ENCODE results near the gene STAG2.
"Not testable (repeated sequence)": the region's sequence is repeated elsewhere in the genome, so short reads cannot be mapped to it uniquely, and the experiment has no call there.

STAG2 gene

GRCh38 chrX:124086411-124086810, 124.9 kb downstream of the STAG2 start:
- no peaks in the 10 kb centered on the region for H3K27me3 ChIP-seq (ENCODE audit: control insufficient read depth in 5 of 5, insufficient read depth in 4 of 5, low read length in 5 of 5)
- peaks cover 0 to 9% (median 0%) of the 10 kb centered on the region in 5 donors for H3K4me1 ChIP-seq (ENCODE audit: control insufficient read depth in 5 of 5, insufficient read depth in 5 of 5, low read length in 5 of 5)
- no peaks in the 10 kb centered on the region for H3K9me3 ChIP-seq (ENCODE audit: control insufficient read depth in 5 of 5, low read length in 5 of 5)
- no peak overlapping the region for H3K4me3 ChIP-seq (ENCODE audit: low read depth in 1 of 5, low read length in 5 of 5)
- H3K9ac ChIP-seq (ENCODE audit: low read length in 5 of 5), result no peak overlapping the region
- H3K36me3 ChIP-seq (ENCODE audit: control insufficient read depth in 5 of 5, insufficient read depth in 5 of 5, low read length in 5 of 5), result peaks cover 19 to 48% (median 24%) of the 10 kb centered on the region in 5 donors
- H3K27ac ChIP-seq (ENCODE audit: low read depth, low read length), result no peak overlapping the region

GRCh38 chrX:124087000-124087746, 125.7 kb downstream of the STAG2 start:
- Histone ChIP-seq H3K36me3 (ENCODE audit: control insufficient read depth in 5 of 5, insufficient read depth in 5 of 5, low read length in 5 of 5) (peaks cover 19 to 48% (median 26%) of the 10 kb centered on the region in 5 donors), H3K9ac (ENCODE audit: low read length in 5 of 5) (no peak overlapping the region), H3K4me3 (ENCODE audit: low read depth in 1 of 5, low read length in 5 of 5) (no peak overlapping the region), H3K4me1 (ENCODE audit: control insufficient read depth in 5 of 5, insufficient read depth in 5 of 5, low read length in 5 of 5) (peaks cover 0 to 9% (median 0%) of the 10 kb centered on the region in 5 donors), H3K27me3 (ENCODE audit: control insufficient read depth in 5 of 5, insufficient read depth in 4 of 5, low read length in 5 of 5) (no peaks in the 10 kb centered on the region), H3K9me3 (ENCODE audit: control insufficient read depth in 5 of 5, low read length in 5 of 5) (no peaks in the 10 kb centered on the region), H3K27ac (ENCODE audit: low read depth, low read length) (no peak overlapping the region)

- H3K9ac ChIP-seq (ENCODE audit: low read length in 5 of 5), result no peak overlapping the region
- no peaks in the 10 kb centered on the region for H3K9me3 ChIP-seq (ENCODE audit: control insufficient read depth in 5 of 5, low read length in 5 of 5)
- no peaks in the 10 kb centered on the region for H3K4me1 ChIP-seq (ENCODE audit: control insufficient read depth in 5 of 5, insufficient read depth in 5 of 5, low read length in 5 of 5)
- H3K4me3 ChIP-seq (ENCODE audit: low read depth in 1 of 5, low read length in 5 of 5), result no peak overlapping the region
- H3K27me3 ChIP-seq (ENCODE audit: control insufficient read depth in 5 of 5, insufficient read depth in 4 of 5, low read length in 5 of 5), result no peaks in the 10 kb centered on the region
- no peak overlapping the region for H3K27ac ChIP-seq (ENCODE audit: low read depth, low read length)
- H3K36me3 ChIP-seq (ENCODE audit: control insufficient read depth in 5 of 5, insufficient read depth in 5 of 5, low read length in 5 of 5), result peaks cover 21 to 42% (median 27%) of the 10 kb centered on the region in 5 donors
Observed at GRCh38 chrX:124093222-124093621, 131.7 kb downstream of the STAG2 start.

- Histone ChIP-seq H3K9ac (ENCODE audit: low read length in 5 of 5) (no peak overlapping the region), H3K27ac (ENCODE audit: low read depth, low read length) (no peak overlapping the region), H3K9me3 (ENCODE audit: control insufficient read depth in 5 of 5, low read length in 5 of 5) (no peaks in the 10 kb centered on the region), H3K36me3 (ENCODE audit: control insufficient read depth in 5 of 5, insufficient read depth in 5 of 5, low read length in 5 of 5) (peaks cover 5 to 21% (median 18%) of the 10 kb centered on the region in 5 donors), H3K4me3 (ENCODE audit: low read depth in 1 of 5, low read length in 5 of 5) (no peak overlapping the region), H3K4me1 (ENCODE audit: control insufficient read depth in 5 of 5, insufficient read depth in 5 of 5, low read length in 5 of 5) (no peaks in the 10 kb centered on the region), H3K27me3 (ENCODE audit: control insufficient read depth in 5 of 5, insufficient read depth in 4 of 5, low read length in 5 of 5) (no peaks in the 10 kb centered on the region)
Observed at GRCh38 chrX:124097116-124097515, 135.6 kb downstream of the STAG2 start.

GRCh38 chrX:124098089-124098488, 136.6 kb downstream of the STAG2 start:
- Histone ChIP-seq H3K27ac (ENCODE audit: low read depth, low read length) (no peak overlapping the region), H3K9ac (ENCODE audit: low read length in 5 of 5) (no peak overlapping the region), H3K36me3 (ENCODE audit: control insufficient read depth in 5 of 5, insufficient read depth in 5 of 5, low read length in 5 of 5) (peaks cover 5 to 24% (median 20%) of the 10 kb centered on the region in 5 donors), H3K27me3 (ENCODE audit: control insufficient read depth in 5 of 5, insufficient read depth in 4 of 5, low read length in 5 of 5) (no peaks in the 10 kb centered on the region), H3K9me3 (ENCODE audit: control insufficient read depth in 5 of 5, low read length in 5 of 5) (no peaks in the 10 kb centered on the region), H3K4me1 (ENCODE audit: control insufficient read depth in 5 of 5, insufficient read depth in 5 of 5, low read length in 5 of 5) (no peaks in the 10 kb centered on the region), H3K4me3 (ENCODE audit: low read depth in 1 of 5, low read length in 5 of 5) (no peak overlapping the region)

GRCh38 chrX:124103966-124104365, 142.5 kb downstream of the STAG2 start:
- Histone ChIP-seq H3K27me3 (ENCODE audit: control insufficient read depth in 5 of 5, insufficient read depth in 4 of 5, low read length in 5 of 5) (no peaks in the 10 kb centered on the region), H3K36me3 (ENCODE audit: control insufficient read depth in 5 of 5, insufficient read depth in 5 of 5, low read length in 5 of 5) (peaks cover 0 to 8% (median 0%) of the 10 kb centered on the region in 5 donors), H3K27ac (ENCODE audit: low read depth, low read length) (no peak overlapping the region), H3K4me3 (ENCODE audit: low read depth in 1 of 5, low read length in 5 of 5) (no peak overlapping the region), H3K4me1 (ENCODE audit: control insufficient read depth in 5 of 5, insufficient read depth in 5 of 5, low read length in 5 of 5) (no peaks in the 10 kb centered on the region), H3K9me3 (ENCODE audit: control insufficient read depth in 5 of 5, low read length in 5 of 5) (no peaks in the 10 kb centered on the region), H3K9ac (ENCODE audit: low read length in 5 of 5) (no peak overlapping the region)

GRCh38 chrX:124104512-124104911, 143.0 kb downstream of the STAG2 start:
- not testable (repeated sequence) for H3K4me1 ChIP-seq (ENCODE audit: control insufficient read depth in 5 of 5, insufficient read depth in 5 of 5, low read length in 5 of 5); H3K9ac ChIP-seq (ENCODE audit: low read length in 5 of 5); H3K27ac ChIP-seq (ENCODE audit: low read depth, low read length); H3K9me3 ChIP-seq (ENCODE audit: control insufficient read depth in 5 of 5, low read length in 5 of 5); H3K36me3 ChIP-seq (ENCODE audit: control insufficient read depth in 5 of 5, insufficient read depth in 5 of 5, low read length in 5 of 5); H3K4me3 ChIP-seq (ENCODE audit: low read depth in 1 of 5, low read length in 5 of 5); H3K27me3 ChIP-seq (ENCODE audit: control insufficient read depth in 5 of 5, insufficient read depth in 4 of 5, low read length in 5 of 5)

GRCh38 chrX:124113621-124114600, 152.4 kb downstream of the STAG2 start:
- Histone ChIP-seq H3K9me3 (ENCODE audit: control insufficient read depth in 5 of 5, low read length in 5 of 5) (peaks cover 0 to 4% (median 0%) of the 10 kb centered on the region in 5 donors), H3K4me1 (ENCODE audit: control insufficient read depth in 5 of 5, insufficient read depth in 5 of 5, low read length in 5 of 5) (no peaks in the 10 kb centered on the region), H3K4me3 (ENCODE audit: low read depth in 1 of 5, low read length in 5 of 5) (no peak overlapping the region), H3K27ac (ENCODE audit: low read depth, low read length) (no peak overlapping the region), H3K27me3 (ENCODE audit: control insufficient read depth in 5 of 5, insufficient read depth in 4 of 5, low read length in 5 of 5) (peaks cover 0 to 3% (median 0%) of the 10 kb centered on the region in 5 donors), H3K9ac (ENCODE audit: low read length in 5 of 5) (no peak overlapping the region), H3K36me3 (ENCODE audit: control insufficient read depth in 5 of 5, insufficient read depth in 5 of 5, low read length in 5 of 5) (no peaks in the 10 kb centered on the region)

GRCh38 chrX:124117325-124117724, 155.8 kb downstream of the STAG2 start:
- Histone ChIP-seq H3K9ac (ENCODE audit: low read length in 5 of 5) (no peak overlapping the region), H3K4me3 (ENCODE audit: low read depth in 1 of 5, low read length in 5 of 5) (no peak overlapping the region), H3K36me3 (ENCODE audit: control insufficient read depth in 5 of 5, insufficient read depth in 5 of 5, low read length in 5 of 5) (no peaks in the 10 kb centered on the region), H3K27me3 (ENCODE audit: control insufficient read depth in 5 of 5, insufficient read depth in 4 of 5, low read length in 5 of 5) (peaks cover 0 to 3% (median 0%) of the 10 kb centered on the region in 5 donors), H3K27ac (ENCODE audit: low read depth, low read length) (no peak overlapping the region), H3K9me3 (ENCODE audit: control insufficient read depth in 5 of 5, low read length in 5 of 5) (no peaks in the 10 kb centered on the region), H3K4me1 (ENCODE audit: control insufficient read depth in 5 of 5, insufficient read depth in 5 of 5, low read length in 5 of 5) (no peaks in the 10 kb centered on the region)

- Histone ChIP-seq H3K36me3 (ENCODE audit: control insufficient read depth in 5 of 5, insufficient read depth in 5 of 5, low read length in 5 of 5) (no peaks in the 10 kb centered on the region), H3K4me3 (ENCODE audit: low read depth in 1 of 5, low read length in 5 of 5) (no peak overlapping the region), H3K9me3 (ENCODE audit: control insufficient read depth in 5 of 5, low read length in 5 of 5) (no peaks in the 10 kb centered on the region), H3K27ac (ENCODE audit: low read depth, low read length) (no peak overlapping the region), H3K4me1 (ENCODE audit: control insufficient read depth in 5 of 5, insufficient read depth in 5 of 5, low read length in 5 of 5) (peaks cover 0 to 4% (median 0%) of the 10 kb centered on the region in 5 donors), H3K27me3 (ENCODE audit: control insufficient read depth in 5 of 5, insufficient read depth in 4 of 5, low read length in 5 of 5) (no peaks in the 10 kb centered on the region), H3K9ac (ENCODE audit: low read length in 5 of 5) (no peak overlapping the region)
Observed at GRCh38 chrX:124125471-124125870, 164.0 kb downstream of the STAG2 start.
